Smooth muscle cell (in vitro differentiated cells): ENCODE data around the gene RGS7. TPM values are rescaled to one million over a fixed set of nuclear protein-coding genes. Genes with fewer than 3 reads are reported as not detected.

Experiments used
- DNase-seq: peaks from one replicate; lab custom pipeline; 2025; ENCODE audit not compliant: unreplicated experiment; lab: John Stamatoyannopoulos, UW
- H2AFZ ChIP-seq: fragments of 200-600 bp; sonication (generic); 2 replicates; pipeline ENCODE4 v1.6.0; 2016; ENCODE audit warnings: antibody characterized with exemption, low read depth, mild to moderate bottlenecking
- H3F3A ChIP-seq: fragments of 200-600 bp; sonication (generic); 2 replicates; pipeline ENCODE4 v1.6.0; 2017; ENCODE audit warnings: antibody characterized with exemption, low read depth
- H3K27ac ChIP-seq: fragments of 200-600 bp; sonication (generic); 2 replicates; pipeline ENCODE4 v1.5.1; 2016; ENCODE audit warnings: low read depth, mild to moderate bottlenecking
- H3K27me3 ChIP-seq: fragments of 200-600 bp; sonication (generic); 2 replicates; pipeline ENCODE4 v1.6.1; 2016; ENCODE audit warnings: low read depth, mild to moderate bottlenecking
- H3K36me3 ChIP-seq: fragments of 200-600 bp; sonication (generic); 2 replicates; pipeline ENCODE4 v1.5.1; 2016; ENCODE audit warnings: low read depth
- H3K4me1 ChIP-seq: fragments of 200-600 bp; sonication (generic); 2 replicates; pipeline ENCODE4 v1.5.1; 2016; ENCODE audit warnings: low read depth
- H3K4me2 ChIP-seq: fragments of 200-600 bp; sonication (generic); 2 replicates; pipeline ENCODE4 v1.6.0; 2016; ENCODE audit warnings: mild to moderate bottlenecking
- H3K4me3 ChIP-seq: fragments of 200-600 bp; sonication (generic); 2 replicates; pipeline ENCODE4 v1.5.1; 2016; ENCODE audit warnings: mild to moderate bottlenecking
- H3K79me2 ChIP-seq: fragments of 200-600 bp; sonication (generic); 2 replicates; pipeline ENCODE4 v1.6.0; 2016; ENCODE audit warnings: low read depth, mild to moderate bottlenecking
- H3K9ac ChIP-seq: fragments of 200-600 bp; sonication (generic); 2 replicates; pipeline ENCODE4 v1.6.0; 2016; ENCODE audit warnings: low read depth
- H3K9me3 ChIP-seq: fragments of 200-600 bp; sonication (generic); replicated peaks from 2 replicates; pipeline ENCODE4 v1.5.1; 2016; ENCODE audit warnings: low read depth
- H4K20me1 ChIP-seq: fragments of 200-600 bp; sonication (generic); 2 replicates; pipeline ENCODE4 v1.6.0; 2016; ENCODE audit warnings: low read depth
- CTCF ChIP-seq: fragments of 200-600 bp; sonication (generic); IDR thresholded peaks from 2 replicates; pipeline ENCODE4 v1.5.1; 2017; ENCODE audit warnings: borderline replicate concordance, mild to moderate bottlenecking, antibody characterized with exemption; ENCODE audit not compliant: insufficient read depth, poor library complexity, severe bottlenecking
- WGBS: methylation state at CpG from one replicate; pipeline ENCODE4 v1.1.7; 2016; ENCODE audit warnings: low lambda C conversion rate; 5-methylcytosine and 5-hydroxymethylcytosine counted together
- polyA plus RNA-seq: library from polyadenylated mRNA; unstranded; fragments of >200 nt; fragmentation: Nextera tagmentation; extraction: Ambion mirVana; gene quantifications from 2 replicates; pipeline ENCODE4 v1.2.1, GENCODE V29; 2016
- total RNA-seq: library from RNA; depleted of rRNA; stranded (reverse); fragments of >200 nt; gene quantifications from 2 replicates; pipeline ENCODE4 v1.2.3, GENCODE V29; 2014

The RGS7 gene
- total and polyA plus RNA-seq, 2 experiments from 2014 or later = 0.16 TPM; not detected in 1

- Histone ChIP-seq H3K9me3 (no peaks in the 10 kb centered on the region), H3K27me3 (no peaks in the 10 kb centered on the region), H3K36me3 (no peaks in the 10 kb centered on the region), H3K4me3 (no peak overlapping the region), H3K4me2 (no peak overlapping the region), H4K20me1 (no peaks in the 10 kb centered on the region), H3K4me1 (no peaks in the 10 kb centered on the region), H3K9ac (no peak overlapping the region), H3K27ac (no peak overlapping the region), H2AFZ (no peak overlapping the region), H3K79me2 (no peaks in the 10 kb centered on the region), H3F3A (no peaks in the 10 kb centered on the region)
- no peak for TF ChIP-seq CTCF
- 66% methylated on average over 2 of the region's 2 CpGs for WGBS
- DNase-seq = no peak
Measured at GRCh38 chr1:241045659-241046058, 311.3 kb downstream of the RGS7 start.

- H3K79me2 ChIP-seq = no peaks in the 10 kb centered on the region
- H3K27ac ChIP-seq = no peak overlapping the region
- no peaks in the 10 kb centered on the region for H3K36me3 ChIP-seq
- no peaks in the 10 kb centered on the region for H3K4me1 ChIP-seq
- no peak overlapping the region for H3K4me2 ChIP-seq
- WGBS = 62% methylated on average over 9 of the region's 9 CpGs
- no peaks in the 10 kb centered on the region for H3K9me3 ChIP-seq
- no peak overlapping the region for H3K9ac ChIP-seq
- H3K27me3 ChIP-seq = no peaks in the 10 kb centered on the region
- no peak overlapping the region for H2AFZ ChIP-seq
- no peaks in the 10 kb centered on the region for H4K20me1 ChIP-seq
- H3K4me3 ChIP-seq = no peak overlapping the region
- no peaks in the 10 kb centered on the region for H3F3A ChIP-seq
- no peak for TF ChIP-seq CTCF
- DNase-seq = no peak
Measured at GRCh38 chr1:241034203-241034936, 322.6 kb downstream of the RGS7 start.

- H3K4me3 ChIP-seq = no peak overlapping the region
- no peaks in the 10 kb centered on the region for H3F3A ChIP-seq
- no peak overlapping the region for H2AFZ ChIP-seq
- H4K20me1 ChIP-seq = no peaks in the 10 kb centered on the region
- H3K4me2 ChIP-seq = no peak overlapping the region
- no peaks in the 10 kb centered on the region for H3K36me3 ChIP-seq
- H3K79me2 ChIP-seq = no peaks in the 10 kb centered on the region
- no peak for TF ChIP-seq CTCF
- H3K27me3 ChIP-seq = no peaks in the 10 kb centered on the region
- DNase-seq = no peak
- H3K4me1 ChIP-seq = no peaks in the 10 kb centered on the region
- 20% methylated on average over 3 of the region's 3 CpGs for WGBS
- H3K27ac ChIP-seq = no peak overlapping the region
- H3K9ac ChIP-seq = no peak overlapping the region
- no peaks in the 10 kb centered on the region for H3K9me3 ChIP-seq
Measured at GRCh38 chr1:241024834-241025233, 332.2 kb downstream of the RGS7 start.

- no peak for DNase-seq
- Histone ChIP-seq H3K79me2 (no peaks in the 10 kb centered on the region), H3K9ac (no peak overlapping the region), H4K20me1 (no peaks in the 10 kb centered on the region), H2AFZ (no peak overlapping the region), H3K9me3 (no peaks in the 10 kb centered on the region), H3F3A (no peaks in the 10 kb centered on the region), H3K4me2 (no peak overlapping the region), H3K4me3 (no peak overlapping the region), H3K27ac (no peak overlapping the region), H3K36me3 (no peaks in the 10 kb centered on the region), H3K27me3 (no peaks in the 10 kb centered on the region), H3K4me1 (no peaks in the 10 kb centered on the region)
- no peak for TF ChIP-seq CTCF
- WGBS = 87% methylated on average over 4 of the region's 4 CpGs
Measured at GRCh38 chr1:241022366-241022765, 334.6 kb downstream of the RGS7 start.
